ENCODE results near the gene RPS19. TPM values are rescaled to one million over a fixed set of nuclear protein-coding genes. Genes with fewer than 3 reads are reported as not detected.

Gene RPS19
- total RNA-seq, 1 donor from 2014 or later, result 519 TPM

GRCh38 chr19:41897181-41897580 is 37.1 kb downstream of the RPS19 start:
- ATAC-seq, result no peak
- no peak for DNase-seq (ENCODE audit: low spot score)

- ATAC-seq, result no peak
- DNase-seq (ENCODE audit: low spot score), result no peak
These were observed 37.8 kb downstream of the RPS19 start for GRCh38 chr19:41897820-41898219.

GRCh38 chr19:41898235-41898634 is 38.2 kb downstream of the RPS19 start:
- DNase-seq (ENCODE audit: low spot score) (no peak), ATAC-seq (no peak)

GRCh38 chr19:41901707-41902360 is 41.8 kb downstream of the RPS19 start:
- ATAC-seq, result no peak
- DNase-seq (ENCODE audit: low spot score), result no peak

GRCh38 chr19:41902594-41902993 is 42.5 kb downstream of the RPS19 start:
- DNase-seq (ENCODE audit: low spot score), result no peak
- no peak for ATAC-seq

GRCh38 chr19:41903193-41903953 is 43.3 kb downstream of the RPS19 start:
- no peak for ATAC-seq
- DNase-seq (ENCODE audit: low spot score), result no peak

- ATAC-seq (peak; percentile 44), DNase-seq (ENCODE audit: low spot score) (no peak)
These were observed 44.2 kb downstream of the RPS19 start for GRCh38 chr19:41904118-41904870.

GRCh38 chr19:41905273-41906002 is 45.4 kb downstream of the RPS19 start:
- ATAC-seq (no peak), DNase-seq (ENCODE audit: low spot score) (no peak)

GRCh38 chr19:41906271-41906670 is 46.2 kb downstream of the RPS19 start:
- ATAC-seq, result no peak
- no peak for DNase-seq (ENCODE audit: low spot score)

GRCh38 chr19:41906916-41907680 is 47.0 kb downstream of the RPS19 start:
- DNase-seq (ENCODE audit: low spot score) (no peak), ATAC-seq (no peak)

- ATAC-seq (no peak), DNase-seq (ENCODE audit: low spot score) (no peak)
These were observed 48.0 kb downstream of the RPS19 start for GRCh38 chr19:41907994-41908615.

GRCh38 chr19:41908724-41909464 is 48.8 kb downstream of the RPS19 start:
- ATAC-seq, result no peak
- DNase-seq (ENCODE audit: low spot score), result no peak

- ATAC-seq (no peak), DNase-seq (ENCODE audit: low spot score) (no peak)
These were observed 49.7 kb downstream of the RPS19 start for GRCh38 chr19:41909706-41910105.

GRCh38 chr19:41910240-41910991 is 50.4 kb downstream of the RPS19 start:
- DNase-seq (ENCODE audit: low spot score), result no peak
- peak; percentile 4 for ATAC-seq

GRCh38 chr19:41910992-41911888 is 51.2 kb downstream of the RPS19 start:
- DNase-seq (ENCODE audit: low spot score) (no peak), ATAC-seq (no peak)

- no peak for DNase-seq (ENCODE audit: low spot score)
- no peak for ATAC-seq
These were observed 52.1 kb downstream of the RPS19 start for GRCh38 chr19:41911889-41912731.

Data from left lobe of liver (tissue), 2 donors.